Stimulated activated CD8-positive, alpha-beta memory T cell treated with anti-CD3 and anti-CD28 coated beads, Interleukin-12 subunit alpha, Interleukin-12 subunit beta, amount 100 ng/mL, for 24 hours (primary cell): Measurements from ENCODE around the gene IL1RAPL1.

Source experiments
- DNase-seq: peaks from one replicate; pipeline ENCODE4 v3.0.0-alpha.2; 2020; ENCODE audit errors: extremely low read depth

The IL1RAPL1 gene

DNA sequence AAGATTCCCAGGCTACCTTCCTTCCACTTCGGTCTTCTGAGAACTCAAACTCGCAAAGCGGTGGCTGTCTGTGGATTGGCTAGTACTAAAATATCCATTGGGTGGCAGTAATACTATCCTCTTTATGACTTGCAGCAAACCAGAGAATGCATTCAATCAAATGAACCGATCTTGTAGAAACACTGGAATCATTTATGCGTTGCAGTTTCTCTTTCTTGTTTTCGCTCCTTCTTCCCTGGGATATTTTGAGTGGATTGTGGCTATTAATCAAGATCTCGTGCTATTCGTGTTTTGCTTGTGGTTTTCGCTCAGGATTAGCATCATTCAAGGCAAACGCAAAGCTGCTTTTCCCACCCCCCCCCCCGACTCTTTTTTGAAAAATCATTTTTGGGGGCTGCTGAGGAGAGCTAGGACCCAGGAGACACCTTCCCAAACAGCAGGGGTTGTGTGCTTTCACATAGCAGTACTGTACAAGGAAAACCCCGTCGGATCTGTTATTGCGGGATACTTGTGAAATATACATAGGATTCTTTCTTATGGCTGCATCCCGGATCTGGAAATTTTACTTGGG is at the start of gene IL1RAPL1:
TSS of gene IL1RAPL1 (plus strand) at position 466 of the 571 bp plus-strand sequence.
- no peak for DNase-seq

DNA sequence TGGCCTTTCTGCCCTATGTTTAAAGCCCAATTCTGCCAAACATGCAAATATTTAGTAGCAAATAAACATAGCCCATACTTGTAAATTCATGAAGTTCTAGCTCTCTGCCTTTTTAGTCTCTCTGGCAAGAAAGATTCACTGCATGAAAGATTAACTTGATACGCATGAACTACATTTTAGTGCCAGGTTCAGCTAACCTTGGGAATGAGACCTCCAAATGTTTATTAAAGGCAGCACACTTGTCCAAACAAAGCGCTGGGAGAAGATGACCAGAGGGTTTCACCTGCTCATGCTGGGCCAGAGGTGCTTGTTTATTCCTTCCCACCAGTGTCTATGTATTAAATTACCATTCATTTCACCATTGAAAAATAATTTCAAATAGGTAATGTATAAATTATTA is 44.5 kb upstream of the IL1RAPL1 start:
- no peak for DNase-seq

DNA sequence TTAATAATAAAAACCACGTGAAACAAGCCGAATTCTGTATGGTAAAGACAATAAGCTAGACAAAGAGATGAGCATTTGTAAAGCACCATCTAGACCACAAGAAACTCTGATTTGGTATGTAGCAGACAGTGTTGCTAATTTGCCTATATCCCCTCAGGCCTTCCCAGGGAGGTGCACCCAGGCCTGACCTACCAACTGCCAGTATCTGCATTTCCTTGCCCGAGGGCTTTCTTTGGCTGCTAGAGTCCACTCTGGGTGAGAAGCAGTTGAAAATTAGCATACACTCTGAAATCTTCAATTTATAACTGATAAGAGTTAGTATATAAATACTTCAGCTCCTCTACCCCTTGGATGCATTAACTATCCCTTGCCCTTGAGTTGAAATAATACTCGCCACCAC is 37.4 kb upstream of the IL1RAPL1 start:
- DNase-seq = no peak

DNA sequence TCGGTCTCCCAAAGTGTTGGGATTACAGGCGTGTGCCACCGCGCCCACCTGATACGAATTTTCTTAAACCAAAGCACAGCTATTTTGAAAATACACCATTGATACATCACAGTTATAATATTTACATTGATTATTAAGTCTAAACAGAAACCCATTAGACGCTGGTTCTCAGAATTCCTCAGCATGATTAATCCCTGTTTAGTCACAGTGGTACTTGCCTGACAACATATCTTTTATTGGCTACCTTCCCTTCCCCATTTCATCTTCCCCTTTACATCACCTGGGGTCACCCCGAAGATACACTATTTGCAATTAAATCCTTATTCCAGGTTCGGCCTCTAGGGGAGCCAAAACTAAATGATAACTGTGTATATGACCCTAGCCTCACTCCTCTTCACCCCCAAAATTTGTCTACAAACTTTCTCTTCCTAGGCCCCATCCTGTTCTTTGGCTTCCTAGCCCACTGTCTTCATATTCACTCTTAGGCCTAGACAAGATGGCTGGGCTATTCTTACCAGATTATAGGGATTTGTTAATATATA is 36.8 kb upstream of the IL1RAPL1 start:
- DNase-seq = no peak

DNA sequence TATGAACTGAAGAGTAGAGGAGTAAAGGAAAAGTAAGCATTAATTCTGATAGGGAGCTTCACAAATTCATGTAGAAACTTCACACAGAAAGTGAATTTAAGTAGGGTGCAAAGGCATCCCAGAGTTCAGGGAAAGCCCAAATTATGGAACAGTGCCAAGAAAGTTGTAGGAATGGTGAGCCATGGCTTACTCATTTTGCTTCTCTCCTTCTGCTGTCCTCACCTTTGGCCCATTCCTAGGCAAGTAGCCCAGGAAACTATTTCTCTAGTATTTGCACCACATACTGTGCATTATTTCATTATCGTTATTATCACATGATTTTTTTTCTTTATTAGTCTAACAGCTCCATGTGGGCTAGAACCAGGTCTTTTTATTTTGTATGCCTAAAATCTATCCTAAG is 34.9 kb upstream of the IL1RAPL1 start:
- no peak for DNase-seq

DNA sequence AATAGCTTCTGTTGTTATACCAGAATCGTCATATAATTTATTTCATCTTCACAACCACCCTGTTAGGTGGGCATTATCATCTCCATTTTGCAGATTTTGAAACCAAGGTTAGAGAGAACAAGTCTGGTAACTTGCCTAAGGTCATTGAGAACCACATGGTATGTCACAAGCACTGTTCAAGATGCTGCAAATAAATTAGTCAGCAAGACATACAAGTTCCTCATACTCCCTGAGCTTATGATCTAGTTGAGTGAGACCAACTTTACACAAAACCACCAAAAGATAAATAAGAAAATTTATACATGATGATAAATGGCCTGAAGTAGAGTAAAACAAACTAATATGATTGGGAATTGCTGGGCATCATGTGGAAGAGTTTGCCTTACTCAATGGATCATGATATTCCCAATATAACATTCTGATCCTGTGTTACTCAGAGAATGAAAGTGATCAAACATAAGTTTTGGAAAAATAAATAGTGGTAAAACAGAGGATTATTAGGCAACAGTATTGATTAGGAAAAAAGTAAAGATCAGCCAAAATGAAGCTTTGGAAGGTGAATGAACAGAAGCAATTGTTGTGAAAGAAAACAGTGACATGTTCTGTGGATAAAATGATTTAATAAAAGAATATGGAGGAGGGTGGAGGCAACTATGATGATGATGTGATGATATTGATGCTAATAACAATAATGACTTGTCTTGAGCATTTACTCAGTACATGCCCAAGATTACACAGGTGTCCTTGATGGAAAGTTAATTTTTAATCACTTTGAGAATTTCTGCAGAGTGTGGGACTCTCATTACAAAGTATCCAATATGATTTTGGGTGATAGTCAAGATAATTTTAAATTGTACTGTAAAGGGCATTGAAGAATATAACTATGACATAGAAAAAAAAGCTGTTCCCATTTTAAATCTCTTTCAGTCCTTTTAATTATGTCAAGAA is 34.1 kb upstream of the IL1RAPL1 start:
- no peak for DNase-seq

DNA sequence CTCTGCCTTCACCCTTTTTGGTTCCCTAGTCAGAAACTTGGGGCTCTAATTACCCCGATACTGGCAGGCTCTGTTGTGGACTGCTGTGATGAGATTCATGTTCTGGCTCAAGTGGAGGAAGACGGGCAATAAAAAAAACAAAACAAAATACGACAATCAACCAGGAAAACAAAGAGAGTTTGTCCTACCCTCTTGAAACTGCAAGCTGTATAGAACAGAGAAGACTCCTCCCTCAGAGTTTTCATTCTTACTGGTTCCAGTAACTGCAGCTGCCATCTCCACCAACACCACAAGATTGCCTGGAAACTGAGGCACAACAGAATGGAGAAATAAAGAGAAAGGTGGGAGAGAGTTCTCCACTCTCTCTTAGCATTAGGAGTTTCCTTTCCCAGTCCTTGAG is 11.1 kb upstream of the IL1RAPL1 start:
- no peak for DNase-seq

DNA sequence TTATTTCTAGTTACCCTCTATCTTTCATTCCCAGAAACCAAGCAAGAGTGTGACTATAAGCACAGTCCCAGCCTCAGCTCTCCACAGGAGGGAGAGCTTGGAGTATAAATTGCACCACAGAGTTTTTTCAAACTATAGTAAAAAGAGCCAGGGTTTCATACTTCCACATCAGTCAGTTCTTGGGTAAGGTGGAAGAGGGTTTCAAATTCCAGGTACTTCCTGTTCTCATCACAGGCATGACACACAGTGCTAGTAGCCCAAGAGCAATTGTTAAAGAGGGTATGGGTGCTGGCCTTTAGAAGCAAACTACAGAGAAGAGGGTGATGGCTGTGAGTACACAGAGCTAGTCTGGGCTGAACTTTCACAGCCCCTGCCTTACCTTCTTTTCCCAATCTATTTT is 5.7 kb upstream of the IL1RAPL1 start:
- no peak for DNase-seq

DNA sequence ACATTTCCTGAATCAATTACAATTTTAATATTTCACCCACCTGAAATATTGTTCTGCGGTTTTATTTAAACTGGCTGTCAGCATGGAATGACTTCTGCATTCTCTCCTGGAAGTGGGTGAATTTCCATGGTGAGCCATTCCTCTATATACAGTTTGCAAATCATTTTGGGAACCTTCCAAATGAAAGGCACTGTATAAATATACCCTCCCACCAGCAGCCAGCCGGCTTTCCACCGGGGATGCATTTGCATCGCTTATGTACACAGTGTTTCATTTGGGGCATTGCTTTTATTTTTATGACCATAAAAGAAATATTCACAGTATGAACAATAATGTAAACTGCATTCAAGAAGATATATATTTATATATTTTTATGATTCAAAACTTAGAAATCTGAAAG is 4.7 kb upstream of the IL1RAPL1 start:
- DNase-seq = no peak

DNA sequence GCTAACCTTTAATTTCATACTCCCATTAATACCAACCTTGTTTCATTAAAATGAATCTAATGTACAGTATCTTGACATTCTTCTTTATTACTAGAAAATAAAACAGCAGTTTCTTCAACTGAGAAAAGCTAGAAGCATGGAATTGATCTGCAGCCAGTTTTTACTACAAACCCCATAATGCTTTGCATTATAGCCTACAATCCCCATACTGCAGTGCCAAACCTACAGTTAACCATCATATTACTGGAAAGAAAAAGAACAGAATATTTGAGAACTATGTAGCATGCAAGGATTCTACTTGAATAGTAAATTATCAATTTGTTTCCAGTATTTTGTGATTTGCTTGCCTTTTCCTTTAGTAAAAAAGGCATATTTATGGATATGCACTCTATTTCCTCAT is 3.2 kb upstream of the IL1RAPL1 start:
- DNase-seq = no peak

DNA sequence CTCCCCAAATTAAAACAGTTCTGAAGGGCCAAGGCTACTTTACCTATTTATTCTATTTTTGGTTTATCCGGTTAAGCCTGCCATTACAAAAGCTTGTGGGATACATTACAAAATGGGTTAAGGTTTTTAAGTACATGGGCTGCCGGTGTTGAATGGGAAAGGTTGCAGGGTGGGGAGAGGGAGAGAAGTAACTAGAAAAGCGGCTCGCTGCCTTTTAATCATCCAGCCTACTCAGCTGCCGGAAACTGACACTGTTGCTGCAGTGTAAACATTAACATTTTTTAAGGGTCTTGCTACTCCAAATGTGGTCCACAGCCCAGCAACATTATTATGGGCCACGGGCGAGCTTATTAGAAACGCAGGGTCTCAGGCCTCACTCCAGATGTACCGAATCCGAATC is 1.5 kb upstream of the IL1RAPL1 start:
- no peak for DNase-seq

DNA sequence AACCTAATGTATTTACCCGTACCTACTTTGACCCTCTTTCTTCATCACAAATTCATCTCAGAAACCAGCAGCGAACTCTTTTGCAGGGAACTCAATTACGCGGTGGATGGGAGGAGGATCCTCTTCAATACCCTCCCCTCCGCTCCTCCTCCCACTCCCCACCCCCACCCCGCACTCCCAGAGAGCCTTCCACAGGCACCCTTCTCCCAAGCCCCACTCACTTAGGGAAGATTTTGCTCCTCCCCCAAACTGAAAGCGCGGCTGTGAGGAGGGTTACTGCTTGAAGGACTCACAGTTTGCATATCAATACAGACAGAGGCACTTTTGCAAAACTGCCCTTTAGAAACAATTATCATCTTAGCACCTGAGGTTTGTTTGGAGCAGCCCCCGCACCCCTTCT is 960 bp upstream of the IL1RAPL1 start:
- no peak for DNase-seq

DNA sequence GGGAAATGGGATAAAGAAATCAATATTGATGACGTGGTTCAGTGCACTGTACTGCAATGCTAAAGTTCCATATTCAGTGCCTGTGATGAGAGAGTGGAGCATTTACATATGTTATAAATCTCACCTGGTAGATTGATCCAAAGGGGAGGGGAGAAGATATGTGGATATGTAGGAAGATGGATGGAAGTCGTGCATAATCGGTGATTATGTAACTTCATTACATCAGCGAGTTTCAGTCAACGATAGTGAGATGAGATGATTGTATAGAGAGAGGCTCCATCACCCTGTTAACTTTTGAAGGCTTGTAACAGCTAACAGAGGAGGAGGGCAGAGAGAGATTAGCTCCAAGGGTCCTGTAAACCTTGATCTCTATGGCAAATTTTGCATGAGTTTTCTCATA is 1.8 kb downstream of the IL1RAPL1 start:
- no peak for DNase-seq

DNA sequence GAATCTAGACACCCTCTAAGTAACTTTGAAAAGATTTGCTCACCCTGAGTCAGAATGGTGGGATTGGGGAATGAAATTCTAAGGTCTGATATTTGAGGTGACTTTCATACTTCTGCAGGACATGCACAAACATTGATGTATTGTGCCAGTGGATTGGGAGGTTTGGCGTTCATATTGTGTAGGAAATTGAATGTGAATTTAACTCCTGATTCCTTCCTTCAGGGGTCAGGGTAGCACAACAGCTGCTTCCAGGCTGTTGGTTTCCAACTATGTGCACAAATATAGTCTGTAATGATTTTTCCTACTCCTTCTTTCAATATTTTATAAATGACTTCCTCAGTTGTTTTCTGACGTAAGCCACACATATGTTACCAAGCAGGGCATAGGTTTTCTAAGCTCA is 3.1 kb downstream of the IL1RAPL1 start:
- DNase-seq = no peak

DNA sequence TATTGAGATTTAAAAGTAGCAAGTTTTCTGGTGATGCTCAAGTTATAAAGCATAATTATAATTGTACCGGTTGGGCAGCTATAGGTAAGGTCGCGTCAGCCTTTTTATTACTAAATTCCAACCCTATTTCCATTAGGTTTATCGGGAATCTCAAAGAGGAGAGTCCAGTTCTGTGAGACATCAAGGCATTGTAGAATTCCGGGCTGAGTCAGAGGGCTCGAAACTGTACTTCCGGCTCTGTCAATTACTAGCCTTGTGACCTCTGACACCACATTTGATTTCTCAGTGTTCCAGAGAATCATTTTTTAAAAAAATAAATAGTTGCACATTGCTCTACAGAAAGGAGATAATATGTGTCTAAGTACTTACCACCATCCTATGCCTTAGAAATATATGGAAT is 4.3 kb downstream of the IL1RAPL1 start:
- DNase-seq = no peak

DNA sequence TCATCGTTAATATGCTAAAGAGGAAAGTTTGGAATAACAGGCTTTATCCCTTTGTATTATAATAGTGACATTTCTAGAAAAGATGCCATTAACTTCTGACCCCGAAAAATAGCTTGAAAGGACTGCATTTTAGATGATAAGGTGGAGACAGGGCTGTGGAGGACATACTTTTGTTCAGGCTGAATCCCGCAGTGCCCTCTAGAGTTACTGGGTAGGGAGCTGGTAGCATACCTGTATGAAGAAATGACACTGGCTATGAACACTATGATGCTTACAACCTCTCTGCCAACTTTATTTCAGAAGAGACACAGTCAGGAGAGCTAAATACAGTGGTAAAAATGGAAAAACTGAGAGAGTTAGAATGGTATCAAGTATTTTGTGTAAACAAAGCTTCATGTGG is 8.1 kb downstream of the IL1RAPL1 start:
- DNase-seq = no peak

DNA sequence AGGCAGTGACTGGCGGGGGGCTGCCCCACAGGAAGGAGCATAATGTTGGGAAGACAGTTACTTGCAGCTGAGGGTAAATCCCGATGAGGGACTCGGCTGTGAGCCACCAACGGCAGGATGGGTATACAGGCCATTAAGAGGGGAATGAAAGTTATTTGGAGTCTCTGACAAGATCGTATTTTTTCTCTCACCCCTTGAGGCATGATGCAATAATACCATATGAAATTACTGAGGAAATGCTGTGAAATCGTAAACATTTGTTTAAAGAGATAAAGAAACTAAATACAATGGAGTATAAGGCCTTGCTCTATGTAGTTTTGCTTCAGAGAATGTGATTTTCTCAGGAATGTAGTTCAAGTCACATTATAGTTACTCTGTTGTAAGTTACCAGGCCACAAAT is 12.7 kb downstream of the IL1RAPL1 start:
- DNase-seq = no peak

DNA sequence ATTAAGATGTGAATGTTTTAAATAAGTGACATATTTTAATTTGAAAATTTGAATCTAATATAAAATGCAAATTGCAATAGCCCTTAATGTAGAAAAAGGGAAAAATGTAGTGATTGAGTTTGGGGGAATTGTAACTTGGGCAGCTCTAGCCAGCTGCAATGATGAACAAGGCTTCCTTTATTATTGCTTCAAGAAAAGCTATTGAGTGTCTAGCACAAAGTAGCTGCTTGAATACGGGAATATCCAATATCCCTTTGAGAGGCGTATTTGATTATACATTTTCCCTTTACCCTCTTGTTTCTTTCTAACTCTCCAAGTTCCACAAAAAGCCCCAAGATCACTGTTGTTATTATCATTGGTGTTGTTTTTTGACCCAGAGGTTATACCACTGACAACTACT is 21.8 kb downstream of the IL1RAPL1 start:
- no peak for DNase-seq

DNA sequence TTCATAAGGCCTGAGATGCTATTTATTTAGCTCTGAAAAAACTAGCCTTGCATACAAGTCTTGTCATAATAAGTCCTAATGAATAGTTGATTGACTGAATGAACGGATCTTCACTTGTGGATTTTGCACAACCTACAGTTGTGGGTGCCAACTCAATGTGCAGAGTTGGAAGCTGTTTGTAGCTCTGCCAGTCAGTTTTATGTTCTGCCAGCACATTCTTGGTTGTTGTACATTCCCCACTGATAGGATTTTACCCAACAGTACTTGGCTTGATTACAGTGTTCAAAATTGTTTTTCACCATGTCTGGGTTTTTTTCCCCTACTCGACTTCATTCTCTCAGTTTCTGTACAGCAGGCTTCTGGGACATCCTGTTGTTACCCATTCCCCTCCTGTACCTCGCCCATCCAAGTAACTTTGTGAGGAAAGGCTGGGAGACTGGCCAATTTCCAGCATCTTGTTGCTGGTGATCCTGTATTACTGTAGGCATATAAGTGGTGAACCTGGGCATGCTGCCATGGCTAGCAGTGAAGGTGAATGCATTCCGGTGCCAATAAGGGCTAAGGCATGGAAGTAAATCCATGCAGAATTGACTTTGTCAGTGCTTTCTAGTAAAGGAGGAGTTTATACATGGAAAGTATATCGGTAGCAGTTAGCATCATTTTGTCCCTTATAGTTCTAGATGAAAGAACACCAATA is 22.8 kb downstream of the IL1RAPL1 start:
- no peak for DNase-seq

DNA sequence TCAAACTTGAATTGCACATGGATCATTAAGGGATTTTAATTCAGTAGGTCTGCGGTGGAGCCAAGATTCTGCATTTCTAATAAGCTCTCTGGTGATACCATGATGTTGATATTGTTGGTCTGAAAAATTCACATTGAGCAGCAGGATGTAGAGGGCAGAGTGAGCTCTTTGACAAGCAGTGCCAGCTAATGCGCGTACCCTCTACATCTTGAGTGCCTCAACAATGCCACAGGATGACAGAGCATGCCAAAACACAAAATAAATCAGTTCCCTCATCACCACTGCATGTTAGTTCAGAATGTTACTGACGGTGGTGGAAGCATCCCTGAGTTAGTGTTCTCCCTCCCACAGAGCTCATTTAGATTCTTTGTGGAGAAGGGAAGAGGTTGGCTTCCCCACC is 23.5 kb downstream of the IL1RAPL1 start:
- DNase-seq = no peak

DNA sequence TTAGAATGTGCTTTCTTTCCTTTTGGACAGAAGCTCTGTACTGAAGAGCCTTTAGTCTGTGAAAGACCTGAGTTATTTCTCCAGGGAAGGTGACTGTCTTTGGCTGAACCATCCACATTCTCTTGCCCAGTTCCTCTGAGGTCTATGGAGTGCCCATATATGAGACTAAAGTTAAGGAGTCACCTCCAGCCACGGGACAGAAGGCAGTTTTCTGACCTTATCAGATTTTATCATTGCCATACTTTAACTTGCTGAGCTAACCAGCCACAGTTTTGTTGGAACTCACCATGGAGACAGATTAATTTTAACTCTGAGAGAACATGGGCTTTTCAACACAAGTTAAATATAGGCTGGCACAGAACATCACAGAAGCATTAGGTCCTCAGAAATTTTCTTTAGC is 26.3 kb downstream of the IL1RAPL1 start:
- no peak for DNase-seq

DNA sequence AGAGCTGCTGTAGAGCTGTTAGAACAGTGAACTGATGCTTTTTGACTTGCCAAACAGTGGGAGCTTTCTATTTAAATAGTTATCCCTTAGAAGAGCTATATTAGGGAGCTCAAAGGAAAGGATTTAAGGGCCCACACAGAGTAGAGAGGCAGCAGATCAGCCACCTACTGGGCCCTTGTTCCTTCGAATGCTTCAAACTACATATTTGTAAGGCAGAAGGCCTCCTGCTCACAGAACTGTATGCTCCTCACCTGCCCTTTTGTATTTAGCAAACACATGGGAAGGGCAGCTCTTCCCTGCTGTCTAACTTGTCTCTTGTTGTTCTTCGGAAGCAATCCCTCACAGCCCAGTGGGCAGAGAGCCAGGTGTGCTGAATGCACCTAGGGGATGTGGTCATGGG is 38.0 kb downstream of the IL1RAPL1 start:
- DNase-seq = no peak

DNA sequence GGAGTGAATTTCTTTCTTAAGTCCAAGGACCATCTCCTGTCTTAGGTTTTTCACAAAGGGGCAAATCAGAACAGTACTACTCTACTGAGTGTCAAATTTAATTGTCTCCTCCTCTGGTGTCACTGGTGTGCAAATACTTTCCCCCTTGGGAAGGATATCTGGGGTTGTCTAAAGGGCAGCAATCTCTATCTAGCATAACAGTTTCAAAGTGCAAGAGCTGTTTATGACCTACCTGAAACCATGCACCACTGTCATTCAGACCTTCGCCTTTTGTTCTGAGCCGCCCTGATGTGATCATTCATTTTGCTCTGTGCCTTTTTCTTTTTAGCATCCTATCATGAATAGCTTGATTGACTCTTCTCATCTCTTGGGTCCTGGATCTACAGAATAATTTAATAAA is 39.3 kb downstream of the IL1RAPL1 start:
- no peak for DNase-seq
